KOPT-K1 (cell line): ENCODE data around the gene WDR3.

Experiments used
- H3K27ac ChIP-seq: fragments of 200-600 bp; sonication (generic); 2 replicates; pipeline ENCODE4 v1.5.1; 2016; ENCODE audit warnings: antibody characterized with exemption, mild to moderate bottlenecking, low read depth, low read length; ENCODE audit not compliant: poor library complexity, severe bottlenecking
- H3K36me3 ChIP-seq: fragments of 200-600 bp; sonication (generic); 2 replicates; pipeline ENCODE4 v1.5.1; 2017; ENCODE audit warnings: antibody characterized with exemption, mild to moderate bottlenecking, low read length, moderate library complexity; ENCODE audit not compliant: insufficient read depth
- H3K9me3 ChIP-seq: fragments of 200-600 bp; sonication (generic); 2 replicates; pipeline ENCODE4 v1.5.1; 2017; ENCODE audit warnings: antibody characterized with exemption, low read length, mild to moderate bottlenecking; ENCODE audit not compliant: insufficient read depth, poor library complexity, severe bottlenecking

Gene WDR3

GRCh38 chr1:117981455-117982192 is 52.1 kb downstream of the WDR3 start:
- Histone ChIP-seq H3K27ac (no peak overlapping the region), H3K9me3 (no peaks in the 10 kb centered on the region)

GRCh38 chr1:117985239-117985638 is 55.7 kb downstream of the WDR3 start:
- H3K36me3 ChIP-seq = no peaks in the 10 kb centered on the region
- no peak overlapping the region for H3K27ac ChIP-seq
- no peaks in the 10 kb centered on the region for H3K9me3 ChIP-seq

More at GRCh38 chr1:117981455-117982192, 52.1 kb downstream of the WDR3 start:
- H3K36me3 ChIP-seq = no peaks in the 10 kb centered on the region

- no peak overlapping the region for H3K27ac ChIP-seq
- no peaks in the 10 kb centered on the region for H3K36me3 ChIP-seq
- H3K9me3 ChIP-seq = no peaks in the 10 kb centered on the region
Observed at GRCh38 chr1:117985973-117986372, 56.4 kb downstream of the WDR3 start.

- H3K9me3 ChIP-seq = no peaks in the 10 kb centered on the region
- no peaks in the 10 kb centered on the region for H3K36me3 ChIP-seq
- no peak overlapping the region for H3K27ac ChIP-seq
Observed at GRCh38 chr1:118004312-118004711, 74.8 kb downstream of the WDR3 start.

- Histone ChIP-seq H3K36me3 (no peaks in the 10 kb centered on the region), H3K9me3 (no peaks in the 10 kb centered on the region), H3K27ac (no peak overlapping the region)
Observed at GRCh38 chr1:118007391-118007790, 77.9 kb downstream of the WDR3 start.

- H3K9me3 ChIP-seq = no peaks in the 10 kb centered on the region
- no peak overlapping the region for H3K27ac ChIP-seq
- no peaks in the 10 kb centered on the region for H3K36me3 ChIP-seq
Observed at GRCh38 chr1:118008011-118008410, 78.5 kb downstream of the WDR3 start.

- Histone ChIP-seq H3K27ac (no peak overlapping the region), H3K36me3 (no peaks in the 10 kb centered on the region)
Observed at GRCh38 chr1:118012515-118013124, 83.1 kb downstream of the WDR3 start.

GRCh38 chr1:118013336-118013735 is 83.8 kb downstream of the WDR3 start:
- no peaks in the 10 kb centered on the region for H3K36me3 ChIP-seq
- no peaks in the 10 kb centered on the region for H3K9me3 ChIP-seq
- H3K27ac ChIP-seq = no peak overlapping the region

More at GRCh38 chr1:118012515-118013124, 83.1 kb downstream of the WDR3 start:
- H3K9me3 ChIP-seq = no peaks in the 10 kb centered on the region

- Histone ChIP-seq H3K27ac (no peak overlapping the region), H3K36me3 (no peaks in the 10 kb centered on the region), H3K9me3 (no peaks in the 10 kb centered on the region)
Observed at GRCh38 chr1:118013938-118014337, 84.4 kb downstream of the WDR3 start.
